HG03108 (cell line): ENCODE measurements around the gene VASH1.

Source experiments
- ATAC-seq: cut with Tn5 transposase; IDR thresholded peaks from one replicate; pipeline ENCODE4 v1.9.1; 2021; ENCODE audit warnings: moderate library complexity; ENCODE audit not compliant: unreplicated experiment

The VASH1 gene

DNA sequence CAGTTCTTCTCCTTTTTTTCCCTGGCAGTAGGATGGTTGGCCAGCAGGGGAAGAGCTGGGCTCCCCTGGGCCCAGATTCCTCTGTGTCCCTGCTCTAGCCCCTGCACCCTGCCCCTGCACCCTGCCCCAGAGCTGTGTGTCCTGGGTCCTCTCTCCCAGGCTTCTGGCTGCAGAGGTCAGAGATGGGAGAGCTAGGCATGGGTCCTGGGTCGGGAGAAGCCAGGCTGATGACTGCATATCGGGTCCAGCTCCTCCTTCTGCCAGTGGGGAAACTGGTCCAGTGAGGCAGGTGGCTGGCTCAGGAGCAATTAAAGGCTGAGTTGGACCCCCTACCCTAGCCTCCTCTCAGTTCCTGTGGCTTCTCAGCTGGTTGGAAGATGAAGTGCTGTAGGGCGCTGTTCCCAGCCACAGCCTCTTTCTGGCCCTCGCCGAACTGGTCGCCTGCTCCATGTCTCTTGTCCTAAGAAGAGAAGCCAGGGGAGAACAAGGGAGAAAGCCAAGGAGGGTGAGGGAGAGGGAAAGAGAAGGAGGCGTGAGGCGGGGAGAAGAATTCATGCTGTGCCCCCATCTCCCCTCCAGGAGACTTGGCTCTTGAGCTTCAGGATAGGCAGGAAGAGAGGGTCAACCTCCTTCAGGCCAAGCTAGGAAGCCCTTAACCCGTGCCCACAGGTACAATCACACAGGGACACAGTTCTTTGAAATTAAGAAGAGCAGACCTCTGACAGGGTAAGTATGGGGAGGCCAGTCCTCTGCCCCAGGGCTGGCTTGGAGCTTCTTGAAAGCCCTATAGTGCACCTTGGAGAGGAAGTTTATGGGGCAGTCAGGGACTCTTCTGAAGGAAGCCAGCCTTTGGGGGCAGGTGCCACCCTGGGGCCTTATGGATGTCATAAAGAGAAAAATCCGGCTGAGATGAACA lies 9.5 kb downstream of the VASH1 start:
- no peak for ATAC-seq

DNA sequence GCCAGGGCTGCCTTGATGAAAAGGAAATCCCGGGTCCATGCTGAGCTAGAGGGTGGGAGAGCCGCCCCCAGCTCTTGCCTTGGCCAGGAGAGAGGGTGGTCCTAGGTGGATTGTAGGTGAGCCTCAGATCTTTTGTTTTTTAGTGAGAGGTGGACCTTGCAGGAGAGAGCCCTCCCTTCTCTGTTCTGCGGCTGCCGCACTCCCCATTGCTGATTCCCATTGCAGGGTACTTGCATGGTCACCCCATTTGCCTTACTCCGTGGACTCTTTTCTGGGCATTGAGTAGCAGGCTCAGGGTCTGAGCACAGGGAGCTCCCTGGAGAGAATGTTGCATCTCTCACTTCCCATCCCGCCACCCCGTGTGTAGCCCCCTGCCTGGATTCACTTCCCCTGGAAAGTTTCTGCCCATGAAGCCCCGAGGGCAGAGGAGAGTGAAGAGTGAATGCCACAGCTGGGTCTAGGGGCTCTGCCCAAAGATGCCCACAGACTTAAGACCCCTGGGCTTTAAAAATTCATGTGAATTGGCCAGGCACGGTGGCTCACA lies 10.2 kb downstream of the VASH1 start:
- ATAC-seq, result no peak

DNA sequence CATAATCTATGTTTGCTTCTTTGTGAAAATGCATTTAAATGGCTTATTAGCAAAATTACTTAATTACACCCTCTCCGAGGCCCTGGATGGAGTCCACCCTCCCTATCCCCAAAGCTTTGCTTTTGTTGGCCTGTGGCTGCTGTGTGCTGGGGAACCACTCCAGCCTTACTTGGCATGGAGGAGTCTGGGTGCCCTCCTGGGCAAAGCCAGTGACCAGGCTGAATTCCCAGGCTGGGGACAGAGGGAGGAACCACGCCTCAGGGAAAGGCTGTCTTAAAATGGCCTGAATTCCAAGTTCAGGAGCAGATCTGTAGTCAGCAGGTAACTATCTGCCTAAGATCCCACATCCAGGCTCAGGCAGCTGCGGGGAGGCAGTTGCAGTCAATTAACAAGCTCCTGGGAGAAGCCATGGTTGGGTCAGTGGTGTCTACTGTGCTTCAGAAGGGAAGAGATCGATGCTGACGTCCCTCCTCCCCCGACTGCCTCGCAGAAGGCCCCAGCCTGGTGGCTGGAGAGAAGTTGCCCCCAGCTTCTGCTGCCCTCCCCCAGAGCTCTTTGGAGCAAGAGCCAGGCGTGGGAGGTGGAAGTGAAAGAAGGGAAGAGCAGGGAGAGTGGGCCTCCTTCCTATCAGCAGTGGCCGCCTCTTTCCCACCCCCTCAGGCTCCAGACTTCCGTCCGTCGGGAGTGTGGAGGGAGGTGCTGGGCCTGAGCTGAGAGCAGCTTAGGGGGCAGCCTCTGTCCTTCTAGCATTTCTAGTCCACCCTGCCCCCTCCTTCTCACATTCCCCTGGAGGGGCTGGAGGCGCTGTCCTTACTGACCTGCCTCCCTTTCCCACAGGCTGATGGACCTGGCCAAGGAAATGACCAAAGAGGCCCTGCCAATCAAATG lies 11.3 kb downstream of the VASH1 start:
- ATAC-seq, result no peak

DNA sequence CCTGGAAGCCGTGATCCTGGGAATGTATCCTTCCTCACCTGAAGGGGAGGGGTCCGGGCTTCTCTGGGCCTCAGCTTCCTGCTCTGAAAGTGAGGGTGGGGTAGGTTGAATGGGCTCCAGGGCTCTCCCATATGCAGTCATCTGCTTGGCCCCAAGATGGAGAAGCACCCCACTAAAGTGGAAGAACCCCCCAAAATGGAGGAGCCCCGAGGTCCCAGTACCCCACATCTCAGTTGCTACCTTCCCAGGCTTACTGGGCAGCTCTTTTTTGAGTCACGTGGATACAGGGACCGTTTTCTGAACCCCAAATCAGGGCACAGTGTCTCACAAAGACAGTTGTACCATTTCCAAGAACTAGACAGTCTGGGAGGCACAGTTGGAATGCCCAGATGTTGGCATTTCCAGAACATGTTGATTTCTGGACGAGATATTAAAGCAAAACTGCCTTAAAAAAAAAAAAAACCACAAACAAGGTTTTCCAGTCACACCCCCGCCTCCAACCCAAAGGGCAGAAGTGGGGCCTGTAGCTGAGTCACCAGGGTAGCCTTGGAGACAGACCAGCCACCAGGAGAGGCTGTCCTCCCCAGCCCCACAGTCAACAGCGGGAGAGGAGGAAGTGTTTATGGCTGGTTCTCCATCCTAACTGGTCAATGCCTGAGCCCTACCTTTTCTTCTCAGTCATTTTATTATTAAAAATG lies 12.1 kb downstream of the VASH1 start:
- no peak for ATAC-seq

DNA sequence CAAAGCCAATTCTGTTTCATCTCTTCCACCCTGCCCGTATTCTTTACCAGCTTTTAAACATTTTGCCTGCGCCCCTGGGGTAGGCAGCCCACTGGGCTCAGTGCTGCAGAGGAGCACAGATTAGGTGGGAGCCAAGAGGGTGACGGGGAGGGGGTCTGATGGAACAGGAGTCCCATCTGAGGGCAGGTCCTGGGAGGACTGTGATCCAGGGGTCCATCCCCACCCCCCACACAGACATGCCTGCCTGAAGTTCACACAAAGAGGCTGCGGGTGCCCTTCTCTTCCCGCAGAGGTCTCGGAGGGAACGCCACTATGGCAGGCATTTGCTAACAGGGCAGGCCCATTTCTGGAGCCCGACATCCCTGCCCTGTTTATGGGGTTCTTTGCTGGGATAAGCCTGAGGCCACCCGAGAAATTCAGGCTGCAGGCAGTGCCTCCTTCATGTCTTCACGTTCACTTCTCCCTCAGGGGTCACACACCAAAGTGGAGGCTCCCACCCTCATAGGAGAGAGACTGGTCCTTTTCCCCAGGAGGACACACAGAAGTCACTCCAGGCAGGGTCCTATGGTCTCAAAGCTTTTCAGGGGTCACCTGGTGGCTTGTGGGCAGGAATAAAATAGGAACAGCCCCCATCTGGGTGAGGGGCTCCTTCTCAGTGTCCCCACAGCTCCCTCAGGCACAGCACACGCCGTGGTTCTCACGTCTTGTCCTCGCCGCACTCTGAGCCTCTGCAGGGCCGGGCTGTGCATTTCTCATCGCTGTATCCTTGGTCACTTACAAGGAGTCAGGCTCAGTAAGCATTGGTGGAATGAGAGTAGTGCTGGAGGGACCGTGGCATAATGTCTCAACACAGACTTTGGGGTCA lies 12.9 kb downstream of the VASH1 start:
- ATAC-seq, result no peak

DNA sequence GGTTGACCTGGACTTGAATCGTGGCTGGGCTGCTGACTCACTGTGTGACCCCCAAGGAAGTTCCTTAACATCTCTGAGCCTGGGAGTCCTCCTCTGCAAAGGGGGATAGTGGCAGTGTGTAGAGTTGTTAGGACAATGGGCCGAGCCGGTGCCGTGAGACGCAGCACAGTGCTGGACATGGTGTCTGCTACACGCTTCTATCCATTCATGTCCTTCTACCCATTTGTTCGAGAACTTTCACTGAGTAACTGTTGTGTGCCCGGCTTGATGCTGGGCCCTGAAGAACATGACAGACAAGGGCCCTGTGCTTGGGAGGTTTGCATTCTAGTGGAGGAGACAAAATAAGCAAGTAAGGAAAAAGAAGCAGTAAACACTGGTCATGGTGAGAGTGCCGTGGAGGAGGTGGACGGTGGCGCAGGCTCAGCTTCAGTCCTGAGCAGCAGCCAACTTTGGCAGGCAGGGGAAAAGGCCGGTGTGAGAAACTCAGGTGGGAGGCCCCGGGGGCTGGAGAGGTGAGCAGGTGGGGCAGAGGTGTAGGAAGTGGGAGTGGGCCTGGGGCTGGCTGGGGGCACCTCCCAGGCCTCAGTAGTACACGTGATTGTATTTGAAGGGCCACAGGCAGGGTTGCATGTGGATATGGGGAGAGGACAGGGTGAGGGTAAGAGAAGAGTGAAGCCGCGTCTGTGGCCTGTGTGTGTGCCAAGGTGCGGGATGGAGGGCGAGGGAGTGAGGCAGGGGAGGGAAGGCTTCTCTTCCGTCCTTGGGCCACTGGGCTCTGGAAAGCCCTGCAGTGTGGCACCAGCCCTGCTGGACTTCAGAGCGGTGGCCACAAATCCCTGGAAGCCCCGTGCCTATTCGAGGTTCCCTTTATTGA lies 13.8 kb downstream of the VASH1 start:
- no peak for ATAC-seq

DNA sequence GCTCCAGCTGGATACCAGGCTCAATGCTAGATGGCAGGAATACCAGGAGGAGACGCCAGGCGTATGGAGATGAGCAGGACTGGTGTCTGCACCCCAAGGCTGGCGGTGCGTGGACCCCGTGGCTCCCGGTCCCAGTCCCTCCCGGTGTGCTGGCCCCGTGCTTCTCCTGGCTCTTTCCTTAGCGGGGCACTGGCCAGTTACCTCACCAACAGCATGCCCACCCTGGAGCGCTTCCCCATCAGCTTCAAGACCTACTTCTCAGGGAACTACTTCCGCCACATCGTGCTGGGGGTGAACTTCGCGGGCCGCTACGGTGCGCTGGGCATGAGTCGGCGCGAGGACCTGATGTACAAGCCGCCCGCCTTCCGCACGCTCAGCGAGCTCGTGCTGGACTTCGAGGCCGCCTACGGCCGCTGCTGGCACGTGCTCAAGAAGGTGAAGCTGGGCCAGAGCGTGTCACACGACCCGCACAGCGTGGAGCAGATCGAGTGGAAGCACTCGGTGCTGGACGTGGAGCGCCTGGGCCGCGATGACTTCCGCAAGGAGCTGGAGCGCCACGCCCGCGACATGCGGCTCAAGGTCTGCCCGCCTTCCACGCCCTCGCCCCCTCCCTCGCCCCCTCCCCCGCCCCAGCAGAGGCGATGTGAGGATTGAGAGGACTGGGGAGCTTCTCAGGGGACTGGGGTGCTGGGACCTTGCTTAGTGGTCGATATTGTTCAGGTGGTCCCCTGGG lies 14.6 kb downstream of the VASH1 start:
- ATAC-seq, result no peak

DNA sequence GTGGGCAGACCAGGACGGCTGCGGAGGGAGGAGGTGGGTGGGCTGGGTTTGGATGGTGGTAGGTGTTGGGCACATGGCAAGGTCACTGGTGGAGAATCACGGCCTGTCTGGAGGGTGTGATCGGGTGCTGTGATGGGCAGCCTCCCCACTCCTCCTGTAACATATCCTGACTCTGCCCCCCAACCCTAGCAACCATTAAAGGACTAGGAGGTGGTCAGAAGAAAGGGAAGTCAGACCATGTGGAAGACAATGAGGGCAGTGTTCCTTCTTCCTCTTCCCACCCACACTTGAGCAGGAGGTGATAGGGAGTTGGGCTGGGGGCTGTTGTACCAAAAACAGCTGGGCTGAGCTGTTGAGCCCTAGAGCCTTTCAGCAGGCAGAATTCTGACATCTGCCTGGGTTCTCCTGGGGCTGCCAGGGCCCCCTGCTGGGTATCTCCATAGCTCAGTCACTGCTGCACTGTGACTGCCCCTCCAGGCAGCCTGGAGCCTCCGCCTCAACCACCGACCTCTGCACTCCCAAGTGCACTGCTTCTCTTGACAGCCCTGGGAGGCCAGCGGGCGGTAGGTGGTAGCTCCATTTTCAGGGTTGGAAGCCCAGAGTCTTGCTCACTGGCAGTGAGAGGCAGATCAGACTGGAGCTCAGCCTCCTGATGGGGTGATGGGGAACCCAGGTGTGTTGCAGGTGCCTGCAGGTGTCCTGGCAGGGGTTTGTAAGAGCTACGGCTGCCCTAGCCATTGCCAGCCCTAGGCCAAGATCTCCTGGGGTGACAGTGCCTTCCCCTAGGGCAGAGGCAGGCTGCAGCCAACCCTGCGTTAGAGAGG lies 15.4 kb downstream of the VASH1 start:
- ATAC-seq, result no peak

DNA sequence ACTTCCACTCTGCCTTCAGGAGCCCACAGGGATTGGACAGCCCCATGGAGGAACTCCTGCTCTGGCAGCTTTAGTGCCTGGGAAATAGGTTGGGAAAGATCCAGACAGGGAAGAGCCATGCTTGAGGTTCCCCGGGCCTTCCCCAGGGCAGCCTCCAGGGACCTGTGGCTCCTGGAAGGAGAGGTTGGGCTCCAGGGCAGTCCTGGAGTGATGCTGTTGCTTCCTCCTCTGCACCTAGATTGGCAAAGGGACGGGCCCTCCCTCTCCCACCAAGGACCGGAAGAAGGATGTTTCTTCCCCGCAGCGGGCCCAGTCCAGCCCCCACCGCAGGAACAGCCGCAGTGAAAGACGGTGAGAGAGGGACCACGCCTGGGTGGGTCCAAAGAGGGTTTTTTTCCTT lies 16.5 kb downstream of the VASH1 start:
- no peak for ATAC-seq

DNA sequence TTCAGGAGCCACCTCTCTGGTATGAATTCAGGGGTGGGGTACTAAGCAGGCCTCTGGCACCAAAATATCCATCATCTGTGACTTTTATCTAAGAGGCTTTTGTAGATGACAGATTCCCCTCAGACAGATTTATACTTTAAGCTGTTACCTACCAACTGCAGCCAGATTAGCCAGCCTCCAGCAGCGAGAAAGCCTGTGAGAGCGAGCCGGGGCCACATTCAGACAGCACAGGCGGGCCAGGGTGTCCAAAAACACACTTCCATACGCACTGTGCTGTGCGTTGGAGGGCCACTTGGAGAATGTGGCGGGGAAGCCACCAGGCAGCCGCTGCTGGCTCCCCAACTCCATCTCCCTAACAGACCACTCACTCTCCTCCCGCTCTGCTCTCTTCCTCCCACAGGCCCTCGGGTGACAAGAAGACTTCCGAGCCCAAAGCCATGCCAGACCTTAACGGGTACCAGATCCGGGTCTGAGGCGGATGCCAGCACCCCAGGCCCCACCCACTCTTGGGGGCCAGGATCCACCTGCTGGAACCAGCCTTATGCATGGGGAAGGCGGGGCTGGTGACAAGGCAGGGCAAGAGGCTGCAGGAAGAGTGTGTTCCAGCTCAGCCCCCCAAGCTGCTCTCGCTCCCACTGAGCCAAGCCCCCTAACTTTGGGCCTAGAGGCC lies 17.4 kb downstream of the VASH1 start:
- no peak for ATAC-seq

DNA sequence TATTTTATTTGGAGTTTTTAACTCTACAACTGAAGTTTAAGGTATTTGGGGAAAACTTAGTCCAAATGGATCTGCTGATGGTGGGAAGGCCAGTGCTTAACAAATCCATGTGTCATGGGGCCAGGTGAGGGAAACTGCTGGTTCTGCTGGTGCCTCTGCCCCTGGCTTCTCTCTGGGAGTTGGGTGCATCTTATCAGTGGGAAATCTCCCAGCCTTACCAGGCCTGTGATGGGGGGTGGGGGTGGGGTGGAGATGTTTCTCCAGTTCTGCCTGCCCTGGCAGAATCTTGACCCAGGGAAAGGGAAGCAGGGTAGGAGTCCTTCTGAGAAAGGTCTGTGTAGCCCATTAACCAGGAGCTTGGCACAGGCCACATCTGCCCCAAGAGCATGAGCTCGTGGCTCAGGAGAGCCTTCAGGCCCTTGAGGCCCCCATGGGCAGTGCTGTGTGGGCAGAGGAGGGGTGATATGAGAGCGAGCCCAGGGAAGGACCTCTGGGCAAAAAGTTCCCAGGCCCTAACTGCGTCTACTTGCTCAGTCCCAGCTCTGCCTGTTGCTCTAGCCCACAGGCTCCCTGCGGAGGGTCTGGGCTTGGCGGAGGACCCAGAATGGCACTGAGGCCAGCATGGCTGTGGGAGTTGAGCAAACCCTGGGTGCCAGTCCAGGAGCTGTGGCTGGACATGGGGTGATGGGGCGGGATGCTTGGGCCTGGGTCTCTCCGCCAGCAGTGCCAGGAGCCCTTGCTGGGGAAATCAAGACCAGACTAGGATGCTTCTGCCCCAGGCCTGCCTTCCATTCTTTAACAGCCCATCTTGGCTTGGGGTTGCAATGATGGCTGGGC lies 18.2 kb downstream of the VASH1 start:
- ATAC-seq, result no peak

DNA sequence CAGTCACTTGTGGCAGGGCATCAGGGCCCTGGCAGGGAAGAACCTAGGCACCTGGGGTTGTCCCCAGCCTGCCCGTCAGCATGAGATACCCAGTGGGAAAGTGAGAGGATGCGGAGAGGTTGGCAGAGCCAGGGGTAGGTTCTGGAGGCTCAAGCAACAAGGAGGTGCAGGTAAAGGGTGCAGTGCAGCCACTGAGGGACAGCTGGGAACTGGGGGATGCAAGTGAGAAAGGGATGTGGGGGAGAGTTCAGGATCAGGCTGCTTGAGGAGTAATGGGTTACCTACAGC lies 18.7 kb downstream of the VASH1 start:
- ATAC-seq, result no peak

DNA sequence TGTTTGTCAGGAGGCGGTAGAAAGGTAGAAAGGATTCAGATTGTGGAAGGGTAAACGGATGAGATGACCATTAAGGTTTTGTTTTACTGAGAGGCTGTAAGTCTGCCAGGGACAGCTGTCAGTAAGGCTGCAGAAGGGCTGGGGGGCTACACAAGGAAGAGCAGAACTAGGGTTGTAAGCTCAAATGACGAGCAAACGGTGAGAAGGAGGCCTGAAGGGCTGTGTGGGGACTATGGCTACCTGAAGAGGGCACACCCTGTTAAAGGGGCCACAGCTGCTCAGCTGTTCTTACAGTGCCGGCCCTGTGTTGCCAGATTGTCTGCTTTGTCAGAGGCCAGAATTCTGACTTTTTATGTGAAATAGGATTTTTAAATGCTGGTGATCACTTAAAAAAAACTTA lies 19.1 kb downstream of the VASH1 start:
- no peak for ATAC-seq

DNA sequence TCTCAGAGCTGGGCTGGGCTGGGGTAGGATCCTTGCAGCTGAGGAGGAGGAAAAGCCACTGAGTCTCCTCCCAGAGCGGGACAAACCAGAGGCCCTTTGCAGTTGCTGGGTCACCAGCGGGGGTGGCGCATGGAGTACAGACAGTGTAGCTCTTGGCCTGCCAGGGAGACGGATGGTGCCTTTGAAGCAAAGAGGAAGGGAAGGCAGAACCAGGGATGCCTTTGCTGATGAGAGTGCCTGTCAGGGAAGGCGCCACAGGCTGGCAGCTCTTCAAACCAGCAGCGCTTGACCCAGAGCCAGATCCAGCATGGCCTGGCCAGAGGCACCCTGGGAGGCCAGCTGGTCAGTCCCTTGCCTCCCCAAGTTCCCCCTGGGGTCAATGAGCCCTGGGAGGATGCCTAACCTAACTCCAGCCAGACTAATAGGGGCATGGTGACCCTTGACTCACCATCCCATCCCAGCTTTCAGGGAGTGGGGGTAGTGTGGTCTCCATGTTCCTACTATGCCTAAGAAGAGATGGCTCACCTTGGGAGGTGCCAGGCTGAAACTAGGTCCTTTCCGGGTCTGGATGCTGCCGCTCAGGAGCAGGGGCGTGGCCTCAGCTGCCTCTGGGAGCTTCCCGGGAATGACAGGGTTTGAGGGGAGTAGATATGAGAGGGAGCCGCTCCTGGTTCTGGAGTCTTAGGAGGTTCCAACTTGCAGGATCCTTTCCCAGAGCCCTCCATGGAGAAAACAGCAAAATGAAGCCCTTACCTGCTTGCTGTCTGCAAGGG lies 19.8 kb downstream of the VASH1 start:
- ATAC-seq, result no peak

DNA sequence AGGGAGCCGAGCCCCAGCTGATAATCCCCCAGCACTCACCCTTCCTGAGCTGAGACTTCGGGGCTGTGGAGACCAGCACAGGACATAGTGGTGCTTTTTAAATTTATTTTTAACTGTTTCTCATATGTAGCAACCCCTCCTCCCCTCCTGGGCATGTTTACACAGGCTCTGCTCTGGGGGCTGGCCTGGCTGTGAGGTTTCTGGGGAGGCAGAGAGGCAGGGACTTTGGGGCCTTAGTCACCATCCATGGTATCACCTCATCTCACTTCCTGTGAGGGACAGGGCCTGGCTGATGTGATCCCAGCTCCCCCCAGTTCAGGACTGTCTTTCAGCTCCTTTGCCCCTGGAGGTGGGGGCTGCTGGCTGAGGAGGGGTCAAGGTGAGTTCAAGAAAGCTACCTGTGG lies 20.4 kb downstream of the VASH1 start:
- ATAC-seq, result no peak
